Activated T-helper 1 cell treated with anti-CD3 and anti-CD28 coated beads, Interleukin-12 subunit alpha, Interleukin-12 subunit beta, Interleukin-2, Interleukin-4 antibody, amounts not matched to agents 30 ng/mL and 10 ng/mL and 1 ng/mL, durations not matched to agents 14 hours and 24 hours and 36 hours (primary cell): ENCODE data around the gene TLE2. TPM values are rescaled to one million over a fixed set of nuclear protein-coding genes. Genes with fewer than 3 reads are reported as not detected.
"Not testable (repeated sequence)": the region's sequence is repeated elsewhere in the genome, so short reads cannot be mapped to it uniquely, and the experiment has no call there.

Source experiments
- DNase-seq: peaks from one replicate; pipeline ENCODE4 v3.0.0; 2021; ENCODE audit warnings: low spot score
- H3K27ac Mint-ChIP-seq: one replicate; pipeline ENCODE4 v1.8.0; 2021; ENCODE audit warnings: mild to moderate bottlenecking, mixed read lengths
- H3K27me3 Mint-ChIP-seq: one replicate; pipeline ENCODE4 v1.8.0; 2022; ENCODE audit warnings: mild to moderate bottlenecking, moderate library complexity, mixed read lengths; ENCODE audit not compliant: insufficient read depth
- H3K36me3 Mint-ChIP-seq: one replicate; pipeline ENCODE4 v1.8.0; 2021; ENCODE audit warnings: low read depth, mixed read lengths
- H3K4me1 Mint-ChIP-seq: one replicate; pipeline ENCODE4 v1.8.0; 2021; ENCODE audit warnings: low read depth, mixed read lengths
- H3K4me3 Mint-ChIP-seq: one replicate; pipeline ENCODE4 v1.8.0; 2021; ENCODE audit warnings: mild to moderate bottlenecking, moderate library complexity, mixed read lengths
- H3K9me3 Mint-ChIP-seq: one replicate; pipeline ENCODE4 v1.8.0; 2021; ENCODE audit warnings: mixed read lengths
- intact Hi-C: fragments of 100-400 bp; cut with micrococcal nuclease; formaldehyde crosslinking; loops from one replicate; pipeline ENCODE4 v1.15.1; 2024
- total RNA-seq: library from RNA; stranded (reverse); gene quantifications from 2 replicates; pipeline ENCODE4 v1.2.3, GENCODE V29; 2022

Gene TLE2
- total RNA-seq, 1 donor from 2014 or later: 0.78 TPM

DNA sequence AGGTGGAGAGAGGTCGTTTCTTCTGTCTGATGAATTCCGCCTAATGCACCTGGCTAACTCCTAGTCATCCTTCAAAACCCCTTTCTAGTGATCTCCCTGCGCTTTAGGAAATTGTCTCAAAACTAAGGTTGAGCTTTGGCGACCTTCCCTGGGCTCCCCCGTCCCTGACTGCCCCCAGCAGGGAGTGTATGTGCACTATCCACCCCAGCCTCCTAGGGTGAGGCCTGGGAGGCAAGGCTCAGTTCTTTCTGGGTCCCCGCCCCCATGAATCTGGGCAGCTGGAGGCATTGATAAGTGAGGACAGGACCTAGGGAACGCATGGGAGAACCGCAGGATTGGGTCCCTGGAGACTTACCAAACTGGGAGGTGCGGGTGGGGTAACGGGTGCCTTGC lies 51.3 kb downstream of the TLE2 start:
- Mint-ChIP-seq H3K4me3 (peak overlapping the region; percentile 46), H3K9me3 (no peaks in the 10 kb centered on the region), H3K4me1 (peaks cover 18% of the 10 kb centered on the region), H3K27ac (no peak overlapping the region), H3K27me3 (peaks cover 41% of the 10 kb centered on the region), H3K36me3 (no peaks in the 10 kb centered on the region)
- intact Hi-C loops: loop anchor here (1.0 to 2.0 kb wide), 3 partner anchors 15 to 58 kb away; no protein-coding TSS in a partner anchor
- DNase-seq: no peak

DNA sequence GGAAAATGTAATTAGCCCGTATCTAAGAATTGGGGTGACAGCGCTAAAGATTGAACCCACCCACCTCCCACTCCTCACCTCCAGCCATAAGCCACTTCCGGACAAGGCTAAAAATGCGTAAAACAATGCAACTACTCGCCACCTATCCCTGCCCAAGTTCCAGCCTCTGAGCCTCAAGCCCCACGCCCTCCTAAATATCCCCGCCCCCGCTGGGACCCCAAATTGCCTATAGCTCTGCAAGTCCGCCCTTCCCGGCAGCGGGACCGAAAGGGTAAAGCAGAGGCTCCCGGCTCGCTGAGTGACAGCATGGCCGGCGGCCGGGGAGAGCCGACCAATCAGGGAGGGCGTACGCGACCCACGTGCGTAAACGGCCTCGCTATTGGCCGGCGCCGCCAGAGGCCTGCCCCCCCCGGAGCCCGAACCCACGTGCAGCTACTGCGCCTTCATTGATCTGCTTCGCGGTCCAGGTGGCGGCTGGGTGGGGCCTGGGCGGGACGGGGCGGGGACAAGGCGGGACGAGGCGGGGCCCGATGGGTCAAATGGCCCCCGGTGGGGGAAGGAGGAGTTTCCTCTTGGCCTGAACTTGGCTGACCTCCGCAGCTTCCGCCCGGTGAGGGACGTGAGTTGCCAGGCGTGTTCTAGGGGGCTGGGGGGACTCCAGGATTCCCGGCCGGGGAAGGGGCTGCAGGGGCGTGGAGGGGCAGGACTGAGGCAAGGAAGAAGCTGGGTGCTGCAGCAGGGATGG lies 51.9 kb downstream of the TLE2 start, which contains the start of gene TLE6:
Gene TLE6, plus strand, starts transcription at position 564 of the 745 bp plus-strand sequence. CDS start 670 bp downstream, outside the sequence.
- peak within 1 kb of the TSS; percentile 92 for H3K4me3 Mint-ChIP-seq
- H3K9me3 Mint-ChIP-seq: no peaks in the 10 kb centered on the region
- peaks cover 18% of the 10 kb centered on the region for H3K4me1 Mint-ChIP-seq
- intact Hi-C loops: loop anchor here (1.0 to 2.0 kb wide), 3 partner anchors 14 to 58 kb away; no protein-coding TSS in a partner anchor
- no peaks in the 10 kb centered on the region for H3K36me3 Mint-ChIP-seq
- peak; percentile 89 for DNase-seq
- peak within 1 kb of the TSS; percentile 86 for H3K27ac Mint-ChIP-seq
- H3K27me3 Mint-ChIP-seq: peaks cover 37% of the 10 kb centered on the region

- H3K4me3 Mint-ChIP-seq: peak overlapping the region; percentile 92
- peaks cover 32% of the 10 kb centered on the region for H3K27me3 Mint-ChIP-seq
- intact Hi-C loops: loop anchor here (2.0 kb wide), 1 partner anchor 14 kb away; no protein-coding TSS in a partner anchor
- H3K36me3 Mint-ChIP-seq: no peaks in the 10 kb centered on the region
- H3K9me3 Mint-ChIP-seq: no peaks in the 10 kb centered on the region
- H3K4me1 Mint-ChIP-seq: peaks cover 18% of the 10 kb centered on the region
- no peak for DNase-seq
- H3K27ac Mint-ChIP-seq: peak overlapping the region; percentile 86
Measured at GRCh38 chr19:2976609-2977000, 52.5 kb downstream of the TLE2 start.

DNA sequence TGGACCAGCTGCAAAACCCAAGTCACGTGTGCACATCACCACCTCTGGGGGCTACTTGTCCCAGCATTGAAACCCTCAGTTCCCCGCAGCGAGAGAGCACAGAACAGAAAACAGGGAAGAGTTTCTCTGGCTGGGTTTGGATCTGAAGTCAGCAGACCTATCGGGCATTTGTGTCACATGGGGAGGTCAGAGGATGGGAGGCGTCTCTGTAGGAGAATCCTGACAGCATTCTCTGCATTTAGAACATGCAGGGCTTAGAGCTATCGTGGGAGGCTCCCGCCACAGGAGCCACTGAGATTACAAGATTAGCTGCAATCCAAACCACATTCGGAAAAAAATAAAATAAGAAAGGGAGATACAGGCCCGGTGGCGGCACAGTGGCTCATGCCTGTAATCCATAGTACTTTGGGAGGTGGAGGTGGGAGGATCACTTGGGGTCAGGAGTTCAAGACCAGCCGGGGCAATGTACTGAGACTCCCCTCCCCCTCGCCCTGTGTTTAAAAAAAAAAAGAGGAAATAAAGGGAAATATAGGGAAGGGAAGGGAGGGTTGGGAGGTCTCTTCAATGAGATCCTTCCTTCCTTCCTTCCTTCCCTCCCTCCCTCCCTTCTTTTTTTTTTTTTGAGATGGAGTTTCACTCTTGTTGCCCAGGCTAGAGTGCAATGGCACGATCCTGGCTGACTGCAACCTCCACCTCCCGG lies 54.6 kb downstream of the TLE2 start:
- Mint-ChIP-seq H3K4me1 (peaks cover 18% of the 10 kb centered on the region), H3K27me3 (peaks cover 32% of the 10 kb centered on the region), H3K27ac (peak overlapping the region; percentile 44), H3K4me3 (peak overlapping the region; percentile 32), H3K36me3 (no peaks in the 10 kb centered on the region), H3K9me3 (no peaks in the 10 kb centered on the region)
- no peak for DNase-seq
- intact Hi-C loops: no loop called here

- intact Hi-C loops: no loop called here
- H3K27me3 Mint-ChIP-seq: peaks cover 32% of the 10 kb centered on the region
- no peak for DNase-seq
- H3K9me3 Mint-ChIP-seq: no peaks in the 10 kb centered on the region
- no peaks in the 10 kb centered on the region for H3K36me3 Mint-ChIP-seq
- H3K27ac Mint-ChIP-seq: no peak overlapping the region
- H3K4me3 Mint-ChIP-seq: no peak overlapping the region
- peaks cover 18% of the 10 kb centered on the region for H3K4me1 Mint-ChIP-seq
Measured at GRCh38 chr19:2973229-2973628, 55.9 kb downstream of the TLE2 start.

DNA sequence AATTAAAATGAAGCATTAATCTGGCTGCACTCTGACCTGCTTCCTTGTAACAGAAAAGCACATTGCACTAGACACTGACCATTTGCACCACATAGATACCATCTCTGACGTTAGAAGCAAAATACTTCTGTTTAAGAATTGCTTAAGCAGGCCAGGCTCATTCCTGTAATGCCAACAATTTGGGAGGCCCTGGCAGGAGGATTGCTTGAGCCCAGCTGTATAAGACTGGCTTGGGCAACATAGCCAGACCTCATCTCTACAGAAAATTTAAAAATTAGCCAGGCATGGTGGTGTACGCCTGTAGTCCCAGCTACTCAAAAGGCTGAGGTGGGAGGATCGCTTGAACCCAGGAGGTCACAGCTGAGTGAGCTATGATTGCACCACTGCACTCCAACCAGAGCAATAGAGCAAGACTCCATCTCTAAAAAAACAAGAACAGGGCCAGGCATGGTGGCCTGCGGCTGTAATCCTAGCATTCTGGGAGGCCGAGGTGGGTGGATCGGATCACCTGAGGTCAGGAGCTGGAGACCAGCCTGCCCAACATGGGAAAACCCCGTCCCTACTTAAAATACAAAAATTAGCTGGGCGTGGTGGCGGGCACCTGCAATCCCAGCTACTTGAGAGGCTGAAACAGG lies 58.8 kb downstream of the TLE2 start:
- Mint-ChIP-seq H3K9me3 (no peaks in the 10 kb centered on the region), H3K27me3 (peaks cover 25% of the 10 kb centered on the region), H3K27ac (no peak overlapping the region), H3K36me3 (no peaks in the 10 kb centered on the region), H3K4me1 (peaks cover 8% of the 10 kb centered on the region), H3K4me3 (no peak overlapping the region)
- intact Hi-C loops: no loop called here
- DNase-seq: no peak

- peaks cover 14% of the 10 kb centered on the region for H3K27me3 Mint-ChIP-seq
- H3K9me3 Mint-ChIP-seq: no peaks in the 10 kb centered on the region
- no peak overlapping the region for H3K27ac Mint-ChIP-seq
- no peaks in the 10 kb centered on the region for H3K36me3 Mint-ChIP-seq
- intact Hi-C loops: no loop called here
- no peaks in the 10 kb centered on the region for H3K4me1 Mint-ChIP-seq
- H3K4me3 Mint-ChIP-seq: no peak overlapping the region
- no peak for DNase-seq
Measured at GRCh38 chr19:2969104-2969504, 60.0 kb downstream of the TLE2 start.

DNA sequence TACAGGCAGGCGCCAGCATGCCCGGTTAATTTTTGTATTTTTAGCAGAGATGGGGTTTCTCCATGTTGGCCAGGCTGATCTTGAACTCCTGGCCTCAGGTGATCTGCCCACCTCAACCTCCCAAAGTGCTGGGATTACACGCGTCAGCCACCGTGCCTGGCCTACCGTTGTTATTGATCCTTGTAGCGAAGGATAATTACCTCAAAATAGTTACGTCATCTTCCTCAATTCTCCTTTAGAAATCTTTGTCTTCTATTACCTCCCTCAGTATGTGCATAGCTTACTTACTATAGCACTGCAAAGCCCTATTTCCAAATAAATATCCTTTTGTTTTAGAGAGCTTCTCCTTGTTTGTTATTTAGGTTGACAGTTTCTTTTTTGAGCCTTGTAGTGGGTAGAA lies 61.1 kb downstream of the TLE2 start:
- Mint-ChIP-seq H3K27me3 (peaks cover 5% of the 10 kb centered on the region), H3K36me3 (no peaks in the 10 kb centered on the region), H3K27ac (no peak overlapping the region), H3K9me3 (no peaks in the 10 kb centered on the region), H3K4me1 (no peaks in the 10 kb centered on the region), H3K4me3 (no peak overlapping the region)
- intact Hi-C loops: no loop called here
- no peak for DNase-seq

DNA sequence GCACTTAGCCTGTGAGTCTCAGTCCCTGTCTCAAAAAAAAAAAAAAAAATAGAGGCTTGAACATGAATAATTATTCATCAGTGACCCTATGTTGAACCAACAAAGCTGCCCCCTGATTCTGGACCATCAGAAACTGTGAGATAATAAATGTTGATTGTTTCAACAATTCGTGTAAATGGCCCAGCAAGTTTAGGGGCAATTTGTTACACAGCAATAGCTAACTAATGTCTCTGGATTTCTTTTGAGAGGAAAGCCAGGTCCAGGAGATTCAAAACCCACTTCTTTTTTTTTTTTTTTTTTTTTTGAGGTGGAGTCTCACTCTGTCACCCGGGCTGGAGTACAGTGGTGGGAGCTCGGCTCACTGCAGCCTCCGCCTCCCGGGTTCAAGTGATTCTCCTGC lies 64.2 kb downstream of the TLE2 start:
- Mint-ChIP-seq H3K27me3 (no peaks in the 10 kb centered on the region), H3K36me3 (no peaks in the 10 kb centered on the region), H3K4me3 (no peak overlapping the region), H3K27ac (no peak overlapping the region), H3K9me3 (no peaks in the 10 kb centered on the region), H3K4me1 (peaks cover 6% of the 10 kb centered on the region)
- DNase-seq: no peak
- intact Hi-C loops: no loop called here

- DNase-seq, H3K9me3 Mint-ChIP-seq, H3K36me3 Mint-ChIP-seq, H3K4me3 Mint-ChIP-seq, H3K27ac Mint-ChIP-seq, H3K4me1 Mint-ChIP-seq, H3K27me3 Mint-ChIP-seq: not testable (repeated sequence)
- intact Hi-C loops: loop anchor here (2.0 kb wide), 1 partner anchor 13 kb away; the partner anchor contains the start of gene TLE6
Measured at GRCh38 chr19:2963631-2964030, 65.4 kb downstream of the TLE2 start.

DNA sequence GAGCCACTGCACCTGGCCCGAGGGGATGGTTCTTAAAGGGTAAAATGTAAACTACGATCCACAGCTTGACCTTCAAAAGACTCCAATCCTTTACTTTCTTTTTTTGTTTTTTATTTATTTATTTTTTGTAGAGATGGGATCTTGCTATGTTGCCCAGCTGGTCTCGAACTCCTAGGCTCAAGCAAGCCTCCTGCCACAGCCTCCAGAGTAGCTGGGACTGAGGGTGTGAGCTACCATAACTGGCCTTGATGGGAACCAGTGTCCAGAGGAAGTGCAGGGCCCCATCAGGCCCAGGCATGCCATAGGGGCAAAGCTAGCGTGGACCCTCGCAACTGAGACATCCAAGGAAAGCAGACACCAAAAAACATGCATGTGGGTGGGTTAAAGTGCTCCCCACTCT lies 66.0 kb downstream of the TLE2 start:
- Mint-ChIP-seq H3K4me1 (peaks cover 6% of the 10 kb centered on the region), H3K27me3 (no peaks in the 10 kb centered on the region), H3K9me3 (no peaks in the 10 kb centered on the region), H3K4me3 (no peak overlapping the region), H3K36me3 (no peaks in the 10 kb centered on the region), H3K27ac (no peak overlapping the region)
- intact Hi-C loops: loop anchor here (2.0 kb wide), 1 partner anchor 14 kb away; the partner anchor contains the start of gene TLE6
- no peak for DNase-seq

GRCh38 chr19:2962018-2962670 lies 66.9 kb downstream of the TLE2 start:
- intact Hi-C loops: loop anchor here (1.0 to 2.0 kb wide), 5 partner anchors 15 to 248 kb away; partner anchors contain the start of gene TLE6
- H3K36me3 Mint-ChIP-seq: no peaks in the 10 kb centered on the region
- peak; percentile 57 for DNase-seq
- H3K4me3 Mint-ChIP-seq: no peak overlapping the region
- peaks cover 6% of the 10 kb centered on the region for H3K4me1 Mint-ChIP-seq
- H3K27me3 Mint-ChIP-seq: no peaks in the 10 kb centered on the region
- no peak overlapping the region for H3K27ac Mint-ChIP-seq
- no peaks in the 10 kb centered on the region for H3K9me3 Mint-ChIP-seq
